ENCODE results near the gene EPHA6. TPM values are rescaled to one million over a fixed set of nuclear protein-coding genes. Genes with fewer than 3 reads are reported as not detected.

The EPHA6 gene
- total and polyA plus RNA-seq, 9 of the 15 experiments (the other 6 are each of a cell fraction or from before 2014, with no cell fraction given), result not detected

DNA sequence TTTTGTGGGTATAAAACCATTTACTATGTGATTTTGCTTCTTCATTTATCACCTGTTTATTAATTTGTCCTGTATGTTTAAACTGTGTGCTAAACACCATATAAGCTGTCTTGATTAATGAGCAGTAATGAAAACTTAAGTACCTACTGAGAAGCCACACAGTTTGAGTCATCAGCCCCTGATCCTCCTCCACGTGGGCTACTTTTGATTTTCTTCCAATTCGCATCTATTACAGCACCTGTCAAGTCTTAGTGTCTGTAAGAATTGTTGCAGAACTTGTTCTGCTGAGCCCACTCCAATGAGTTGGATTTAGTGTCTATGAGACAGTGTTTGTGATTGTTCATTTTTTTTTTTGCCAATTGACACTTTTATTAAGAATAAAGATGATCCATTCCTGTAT lies 16.8 kb downstream of the EPHA6 start:
- POLR2A ChIA-PET, result no interaction called here
- H2AFZ ChIP-seq (ENCODE audit: low read depth, low read length), result no peak overlapping the region
- DNase-seq (ENCODE audit: extremely low read depth in 1 of 4, low spot score in 3 of 4), result no peak
- H3K36me3 ChIP-seq (ENCODE audit: control insufficient read depth, insufficient read depth, low read length), result no peaks in the 10 kb centered on the region
- H3K79me2 ChIP-seq (ENCODE audit: control insufficient read depth, insufficient read depth, low read length), result no peaks in the 10 kb centered on the region
- H3K4me1 ChIP-seq (replicated peaks in 1 of 2; ENCODE audit: control insufficient read depth in 2 of 2, insufficient read depth in 2 of 2, low read length in 2 of 2), result no peaks in the 10 kb centered on the region
- no peaks in the 10 kb centered on the region for H3K9me1 ChIP-seq (ENCODE audit: control insufficient read depth, insufficient read depth, low read length)
- CTCF ChIA-PET (ENCODE audit: low intra/inter-chr PET ratio), result no interaction called here
- ATAC-seq, result no peak
- no peaks in the 10 kb centered on the region for H4K20me1 ChIP-seq (replicated peaks; ENCODE audit: control insufficient read depth, insufficient read depth, low read length)
- TF ChIP-seq TEAD2 (tag; IDR thresholded peaks at IDR 0.05) (no peak), RBM14 (IDR thresholded peaks at IDR 0.05; ENCODE audit: borderline replicate concordance, insufficient read depth, low read depth, low read length) (no peak), MTA1 (IDR thresholded peaks at IDR 0.05; ENCODE audit: borderline replicate concordance) (no peak), DMBX1 (CRISPR knock-in tag; IDR thresholded peaks at IDR 0.05; ENCODE audit: borderline replicate concordance) (no peak), ZNF384 (IDR thresholded peaks at IDR 0.05; ENCODE audit: low read depth, low read length) (no peak)
- TF ChIP-seq, protein P1, sequence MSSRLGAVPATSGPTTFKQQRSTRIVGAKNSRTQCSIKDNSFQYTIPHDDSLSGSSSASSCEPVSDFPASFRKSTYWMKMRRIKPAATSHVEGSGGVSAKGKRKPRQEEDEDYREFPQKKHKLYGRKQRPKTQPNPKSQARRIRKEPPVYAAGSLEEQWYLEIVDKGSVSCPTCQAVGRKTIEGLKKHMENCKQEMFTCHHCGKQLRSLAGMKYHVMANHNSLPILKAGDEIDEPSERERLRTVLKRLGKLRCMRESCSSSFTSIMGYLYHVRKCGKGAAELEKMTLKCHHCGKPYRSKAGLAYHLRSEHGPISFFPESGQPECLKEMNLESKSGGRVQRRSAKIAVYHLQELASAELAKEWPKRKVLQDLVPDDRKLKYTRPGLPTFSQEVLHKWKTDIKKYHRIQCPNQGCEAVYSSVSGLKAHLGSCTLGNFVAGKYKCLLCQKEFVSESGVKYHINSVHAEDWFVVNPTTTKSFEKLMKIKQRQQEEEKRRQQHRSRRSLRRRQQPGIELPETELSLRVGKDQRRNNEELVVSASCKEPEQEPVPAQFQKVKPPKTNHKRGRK (tag; IDR thresholded peaks at IDR 0.05), result no peak
- TF ChIP-seq, protein P2, sequence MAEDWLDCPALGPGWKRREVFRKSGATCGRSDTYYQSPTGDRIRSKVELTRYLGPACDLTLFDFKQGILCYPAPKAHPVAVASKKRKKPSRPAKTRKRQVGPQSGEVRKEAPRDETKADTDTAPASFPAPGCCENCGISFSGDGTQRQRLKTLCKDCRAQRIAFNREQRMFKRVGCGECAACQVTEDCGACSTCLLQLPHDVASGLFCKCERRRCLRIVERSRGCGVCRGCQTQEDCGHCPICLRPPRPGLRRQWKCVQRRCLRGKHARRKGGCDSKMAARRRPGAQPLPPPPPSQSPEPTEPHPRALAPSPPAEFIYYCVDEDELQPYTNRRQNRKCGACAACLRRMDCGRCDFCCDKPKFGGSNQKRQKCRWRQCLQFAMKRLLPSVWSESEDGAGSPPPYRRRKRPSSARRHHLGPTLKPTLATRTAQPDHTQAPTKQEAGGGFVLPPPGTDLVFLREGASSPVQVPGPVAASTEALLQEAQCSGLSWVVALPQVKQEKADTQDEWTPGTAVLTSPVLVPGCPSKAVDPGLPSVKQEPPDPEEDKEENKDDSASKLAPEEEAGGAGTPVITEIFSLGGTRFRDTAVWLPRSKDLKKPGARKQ (CRISPR knock-in tag; IDR thresholded peaks at IDR 0.05), result no peak
- no peak for FAIRE-seq
- no peak overlapping the region for H3K9ac ChIP-seq (ENCODE audit: insufficient read depth in 1 of 2, low read depth in 2 of 2, low read length in 2 of 2)
- H3K9me3 ChIP-seq (replicated peaks; ENCODE audit: control insufficient read depth, insufficient read depth, low read depth, low read length), result no peaks in the 10 kb centered on the region
- H3K27ac ChIP-seq (ENCODE audit: extremely low read depth, low read depth, low read length), result no peak overlapping the region
- 0% methylated on average over 2 of the region's 2 CpGs for WGBS (ENCODE audit: insufficient coverage, low coverage, missing lambda C conversion rate)
- BruUV-seq (replicated peaks), result no TSS peak
- H3K4me3 ChIP-seq, result no peak overlapping the region
- intact Hi-C loops (cut with micrococcal nuclease) (no loop called here), in situ Hi-C loops (cut with MboI) (no loop called here)
- no peaks in the 10 kb centered on the region for H3K27me3 ChIP-seq (ENCODE audit: control insufficient read depth in 2 of 2, insufficient read depth in 2 of 2, low read length in 2 of 2)
- H3K4me2 ChIP-seq (ENCODE audit: insufficient read depth, low read length), result no peak overlapping the region

Measured in K562 (cell line).